ENCODE measurements around the gene LYZL4. TPM values are rescaled to one million over a fixed set of nuclear protein-coding genes. Genes with fewer than 3 reads are reported as not detected.

Gene LYZL4
- polyA plus RNA-seq, 1 donor from 2014 or later: not detected

- no peak overlapping the region for H2AFZ ChIP-seq (ENCODE audit: low read depth, low read length)
These were observed 33.5 kb upstream of the LYZL4 start for GRCh38 chr3:42443819-42444436.

DNA sequence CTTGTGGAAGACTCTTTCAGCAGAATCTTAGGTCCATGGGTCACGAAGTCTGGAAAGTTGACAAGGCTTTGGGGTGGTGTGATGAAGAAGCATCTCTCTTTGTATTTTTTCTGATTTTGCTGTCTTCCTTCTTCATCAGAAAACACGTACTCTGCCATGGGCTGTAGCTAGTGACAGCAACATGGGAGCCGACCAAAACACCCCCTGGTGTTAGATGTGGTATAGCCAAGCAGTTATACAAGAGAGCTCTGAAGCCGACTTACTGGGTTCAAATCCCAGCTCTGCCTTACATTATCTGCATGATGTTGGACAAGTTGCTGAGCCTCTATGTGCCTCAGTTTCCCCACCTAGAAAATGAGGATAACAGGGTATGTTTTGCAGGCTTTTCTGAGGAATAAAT is 32.9 kb upstream of the LYZL4 start:
- Histone ChIP-seq H3K4me3 (ENCODE audit: low read length) (no peak overlapping the region), H3K27ac (ENCODE audit: low read length) (no peak overlapping the region), H3F3A (ENCODE audit: insufficient read depth, low read length, poor library complexity, severe bottlenecking) (no peaks in the 10 kb centered on the region), H3K79me2 (replicated peaks; ENCODE audit: insufficient read depth, low read length) (no peaks in the 10 kb centered on the region), H3K9me3 (ENCODE audit: low read length) (no peaks in the 10 kb centered on the region), H4K20me1 (ENCODE audit: insufficient read depth) (no peaks in the 10 kb centered on the region), H3K27me3 (ENCODE audit: insufficient read depth, low read depth, low read length) (no peaks in the 10 kb centered on the region), H3K4me2 (ENCODE audit: low read length) (no peak overlapping the region), H3K9me2 (ENCODE audit: insufficient read depth, low read length) (no peaks in the 10 kb centered on the region), H3K36me3 (ENCODE audit: insufficient read depth, low read length) (no peaks in the 10 kb centered on the region), H3K9ac (ENCODE audit: low read length) (no peak overlapping the region), H2AFZ (ENCODE audit: low read depth, low read length) (no peak overlapping the region)
- TF ChIP-seq POLR2AphosphoS5 (IDR thresholded peaks at IDR 0.05) (no peak), RAD21 (conservative IDR thresholded peaks at IDR 0.05) (no peak), EP300 (conservative IDR thresholded peaks at IDR 0.05; ENCODE audit: poor library complexity, severe bottlenecking) (no peak), EZH2 (IDR thresholded peaks at IDR 0.05; ENCODE audit: borderline replicate concordance, insufficient read depth, low read length, poor library complexity, severe bottlenecking) (no peak), TAF1 (IDR thresholded peaks at IDR 0.05; ENCODE audit: low read depth) (no peak), REST (IDR thresholded peaks at IDR 0.05; ENCODE audit: borderline replicate concordance) (no peak), SMC3 (conservative IDR thresholded peaks at IDR 0.05; ENCODE audit: poor library complexity) (no peak), MXI1 (conservative IDR thresholded peaks at IDR 0.05; ENCODE audit: poor library complexity, severe bottlenecking) (no peak)

More at GRCh38 chr3:42443819-42444436, 33.5 kb upstream of the LYZL4 start:
- Histone ChIP-seq H3F3A (ENCODE audit: insufficient read depth, low read length, poor library complexity, severe bottlenecking) (no peaks in the 10 kb centered on the region), H3K4me2 (ENCODE audit: low read length) (no peak overlapping the region), H3K36me3 (ENCODE audit: insufficient read depth, low read length) (no peaks in the 10 kb centered on the region), H3K27ac (ENCODE audit: low read length) (no peak overlapping the region), H3K9me3 (ENCODE audit: low read length) (no peaks in the 10 kb centered on the region), H3K9ac (ENCODE audit: low read length) (no peak overlapping the region), H3K79me2 (replicated peaks; ENCODE audit: insufficient read depth, low read length) (no peaks in the 10 kb centered on the region), H3K4me3 (ENCODE audit: low read length) (no peak overlapping the region), H3K27me3 (ENCODE audit: insufficient read depth, low read depth, low read length) (no peaks in the 10 kb centered on the region), H4K20me1 (ENCODE audit: insufficient read depth) (no peaks in the 10 kb centered on the region), H3K9me2 (ENCODE audit: insufficient read depth, low read length) (no peaks in the 10 kb centered on the region)
- no peak for TF ChIP-seq EP300 (conservative IDR thresholded peaks at IDR 0.05; ENCODE audit: poor library complexity, severe bottlenecking)
- TF ChIP-seq, protein P1, sequence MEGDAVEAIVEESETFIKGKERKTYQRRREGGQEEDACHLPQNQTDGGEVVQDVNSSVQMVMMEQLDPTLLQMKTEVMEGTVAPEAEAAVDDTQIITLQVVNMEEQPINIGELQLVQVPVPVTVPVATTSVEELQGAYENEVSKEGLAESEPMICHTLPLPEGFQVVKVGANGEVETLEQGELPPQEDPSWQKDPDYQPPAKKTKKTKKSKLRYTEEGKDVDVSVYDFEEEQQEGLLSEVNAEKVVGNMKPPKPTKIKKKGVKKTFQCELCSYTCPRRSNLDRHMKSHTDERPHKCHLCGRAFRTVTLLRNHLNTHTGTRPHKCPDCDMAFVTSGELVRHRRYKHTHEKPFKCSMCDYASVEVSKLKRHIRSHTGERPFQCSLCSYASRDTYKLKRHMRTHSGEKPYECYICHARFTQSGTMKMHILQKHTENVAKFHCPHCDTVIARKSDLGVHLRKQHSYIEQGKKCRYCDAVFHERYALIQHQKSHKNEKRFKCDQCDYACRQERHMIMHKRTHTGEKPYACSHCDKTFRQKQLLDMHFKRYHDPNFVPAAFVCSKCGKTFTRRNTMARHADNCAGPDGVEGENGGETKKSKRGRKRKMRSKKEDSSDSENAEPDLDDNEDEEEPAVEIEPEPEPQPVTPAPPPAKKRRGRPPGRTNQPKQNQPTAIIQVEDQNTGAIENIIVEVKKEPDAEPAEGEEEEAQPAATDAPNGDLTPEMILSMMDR (IDR thresholded peaks at IDR 0.05; ENCODE audit: poor library complexity, severe bottlenecking): peak; percentile 98
- TF ChIP-seq POLR2AphosphoS5 (IDR thresholded peaks at IDR 0.05): no peak
- no peak for TF ChIP-seq REST (IDR thresholded peaks at IDR 0.05; ENCODE audit: borderline replicate concordance)
- peak; percentile 98 for TF ChIP-seq RAD21 (conservative IDR thresholded peaks at IDR 0.05)
- no peak for TF ChIP-seq EZH2 (IDR thresholded peaks at IDR 0.05; ENCODE audit: borderline replicate concordance, insufficient read depth, low read length, poor library complexity, severe bottlenecking)
- TF ChIP-seq TAF1 (IDR thresholded peaks at IDR 0.05; ENCODE audit: low read depth): no peak
- peak; percentile 99 for TF ChIP-seq SMC3 (conservative IDR thresholded peaks at IDR 0.05; ENCODE audit: poor library complexity)
- no peak for TF ChIP-seq MXI1 (conservative IDR thresholded peaks at IDR 0.05; ENCODE audit: poor library complexity, severe bottlenecking)
